ENCODE measurements around the gene DENND4A. TPM values are rescaled to one million over a fixed set of nuclear protein-coding genes. Genes with fewer than 3 reads are reported as not detected.

DENND4A gene
- 3.8 TPM for polyA plus RNA-seq (2013, experiment 1 of 4)
- polyA plus RNA-seq (2013, experiment 2 of 4): 4.6 TPM
- polyA plus RNA-seq (2013, experiment 3 of 4): 4.2 TPM
- 4.8 TPM for polyA plus RNA-seq (2013, experiment 4 of 4)

GRCh38 chr15:65792138-65792987, at the start of gene DENND4A:
Gene DENND4A (minus strand): TSS chr15:65792293. CDS start chr15:65756450, 35,843 bp downstream.
- peak within 1 kb of the TSS; percentile 72 for H3K27ac ChIP-seq (ENCODE audit: insufficient read depth, low read depth, low read length, poor library complexity, severe bottlenecking)

GRCh38 chr15:65841121-65841930, 49.2 kb upstream of the DENND4A start:
- Histone ChIP-seq H3K4me3 (ENCODE audit: insufficient read depth, low read depth, low read length) (no peak overlapping the region), H3K9me3 (ENCODE audit: control insufficient read depth, low read length) (no peaks in the 10 kb centered on the region), H3K27ac (ENCODE audit: insufficient read depth, low read depth, low read length, poor library complexity, severe bottlenecking) (no peak overlapping the region), H3K27me3 (ENCODE audit: control insufficient read depth, insufficient read depth, low read length, poor library complexity, severe bottlenecking) (no peaks in the 10 kb centered on the region), H3K4me1 (ENCODE audit: control insufficient read depth, insufficient read depth, low read length) (no peaks in the 10 kb centered on the region), H3K36me3 (ENCODE audit: control insufficient read depth, insufficient read depth, low read length) (no peaks in the 10 kb centered on the region)
- 85% methylated on average over 11 of the region's 11 CpGs for WGBS, 2 experiments

More at GRCh38 chr15:65792138-65792987, at the start of gene DENND4A:
- Histone ChIP-seq H3K4me3 (ENCODE audit: insufficient read depth, low read depth, low read length) (peak within 1 kb of the TSS; percentile 81), H3K4me1 (ENCODE audit: control insufficient read depth, insufficient read depth, low read length) (peaks cover 4% of the 10 kb centered on the region), H3K9me3 (ENCODE audit: control insufficient read depth, low read length) (no peaks in the 10 kb centered on the region), H3K36me3 (ENCODE audit: control insufficient read depth, insufficient read depth, low read length) (no peaks in the 10 kb centered on the region), H3K27me3 (ENCODE audit: control insufficient read depth, insufficient read depth, low read length, poor library complexity, severe bottlenecking) (peaks cover 6% of the 10 kb centered on the region)
- WGBS, 2 experiments: 2% methylated on average over 62 to 63 of the region's 63 CpGs

- Histone ChIP-seq H3K9me3 (ENCODE audit: control insufficient read depth, low read length) (no peaks in the 10 kb centered on the region), H3K27me3 (ENCODE audit: control insufficient read depth, insufficient read depth, low read length, poor library complexity, severe bottlenecking) (no peaks in the 10 kb centered on the region), H3K4me3 (ENCODE audit: insufficient read depth, low read depth, low read length) (no peak overlapping the region), H3K4me1 (ENCODE audit: control insufficient read depth, insufficient read depth, low read length) (no peaks in the 10 kb centered on the region), H3K36me3 (ENCODE audit: control insufficient read depth, insufficient read depth, low read length) (no peaks in the 10 kb centered on the region), H3K27ac (ENCODE audit: insufficient read depth, low read depth, low read length, poor library complexity, severe bottlenecking) (no peak overlapping the region)
- WGBS, 2 experiments: 91 to 96% methylated on average over 4 of the region's 4 CpGs
These were observed 47.9 kb upstream of the DENND4A start for GRCh38 chr15:65839985-65840384.

GRCh38 chr15:65839354-65839901, 47.3 kb upstream of the DENND4A start:
- Histone ChIP-seq H3K4me1 (ENCODE audit: control insufficient read depth, insufficient read depth, low read length) (no peaks in the 10 kb centered on the region), H3K27ac (ENCODE audit: insufficient read depth, low read depth, low read length, poor library complexity, severe bottlenecking) (no peak overlapping the region), H3K36me3 (ENCODE audit: control insufficient read depth, insufficient read depth, low read length) (no peaks in the 10 kb centered on the region), H3K9me3 (ENCODE audit: control insufficient read depth, low read length) (no peaks in the 10 kb centered on the region), H3K4me3 (ENCODE audit: insufficient read depth, low read depth, low read length) (no peak overlapping the region), H3K27me3 (ENCODE audit: control insufficient read depth, insufficient read depth, low read length, poor library complexity, severe bottlenecking) (no peaks in the 10 kb centered on the region)
- WGBS, 2 experiments: 92 to 93% methylated on average over 5 of the region's 5 CpGs

GRCh38 chr15:65837301-65838294, 45.5 kb upstream of the DENND4A start:
- H3K9me3 ChIP-seq (ENCODE audit: control insufficient read depth, low read length): no peaks in the 10 kb centered on the region
- no peak overlapping the region for H3K4me3 ChIP-seq (ENCODE audit: insufficient read depth, low read depth, low read length)
- no peaks in the 10 kb centered on the region for H3K36me3 ChIP-seq (ENCODE audit: control insufficient read depth, insufficient read depth, low read length)
- H3K27me3 ChIP-seq (ENCODE audit: control insufficient read depth, insufficient read depth, low read length, poor library complexity, severe bottlenecking): no peaks in the 10 kb centered on the region
- WGBS, 2 experiments: 89 to 92% methylated on average over 6 of the region's 6 CpGs
- peaks cover 13% of the 10 kb centered on the region for H3K4me1 ChIP-seq (ENCODE audit: control insufficient read depth, insufficient read depth, low read length)
- H3K27ac ChIP-seq (ENCODE audit: insufficient read depth, low read depth, low read length, poor library complexity, severe bottlenecking): no peak overlapping the region

GRCh38 chr15:65836665-65837064, 44.6 kb upstream of the DENND4A start:
- Histone ChIP-seq H3K27me3 (ENCODE audit: control insufficient read depth, insufficient read depth, low read length, poor library complexity, severe bottlenecking) (no peaks in the 10 kb centered on the region), H3K9me3 (ENCODE audit: control insufficient read depth, low read length) (no peaks in the 10 kb centered on the region), H3K4me1 (ENCODE audit: control insufficient read depth, insufficient read depth, low read length) (peaks cover 13% of the 10 kb centered on the region), H3K27ac (ENCODE audit: insufficient read depth, low read depth, low read length, poor library complexity, severe bottlenecking) (no peak overlapping the region), H3K4me3 (ENCODE audit: insufficient read depth, low read depth, low read length) (no peak overlapping the region), H3K36me3 (ENCODE audit: control insufficient read depth, insufficient read depth, low read length) (no peaks in the 10 kb centered on the region)
- 80 to 86% methylated on average over 3 to 4 of the region's 4 CpGs for WGBS, 2 experiments

- Histone ChIP-seq H3K27me3 (ENCODE audit: control insufficient read depth, insufficient read depth, low read length, poor library complexity, severe bottlenecking) (no peaks in the 10 kb centered on the region), H3K9me3 (ENCODE audit: control insufficient read depth, low read length) (no peaks in the 10 kb centered on the region), H3K4me3 (ENCODE audit: insufficient read depth, low read depth, low read length) (no peak overlapping the region), H3K4me1 (ENCODE audit: control insufficient read depth, insufficient read depth, low read length) (peaks cover 13% of the 10 kb centered on the region), H3K36me3 (ENCODE audit: control insufficient read depth, insufficient read depth, low read length) (no peaks in the 10 kb centered on the region), H3K27ac (ENCODE audit: insufficient read depth, low read depth, low read length, poor library complexity, severe bottlenecking) (no peak overlapping the region)
- WGBS, 2 experiments: 93 to 96% methylated on average over 4 of the region's 4 CpGs
These were observed 43.4 kb upstream of the DENND4A start for GRCh38 chr15:65835447-65835846.

- Histone ChIP-seq H3K9me3 (ENCODE audit: control insufficient read depth, low read length) (no peaks in the 10 kb centered on the region), H3K4me1 (ENCODE audit: control insufficient read depth, insufficient read depth, low read length) (peaks cover 13% of the 10 kb centered on the region), H3K27me3 (ENCODE audit: control insufficient read depth, insufficient read depth, low read length, poor library complexity, severe bottlenecking) (no peaks in the 10 kb centered on the region), H3K4me3 (ENCODE audit: insufficient read depth, low read depth, low read length) (no peak overlapping the region), H3K36me3 (ENCODE audit: control insufficient read depth, insufficient read depth, low read length) (no peaks in the 10 kb centered on the region), H3K27ac (ENCODE audit: insufficient read depth, low read depth, low read length, poor library complexity, severe bottlenecking) (no peak overlapping the region)
- 94 to 99% methylated on average over 8 of the region's 8 CpGs for WGBS, 2 experiments
These were observed 42.6 kb upstream of the DENND4A start for GRCh38 chr15:65834603-65835282.
